Endodermal cell (in vitro differentiated cells): ENCODE measurements around the gene RAB20. TPM values are rescaled to one million over a fixed set of nuclear protein-coding genes. Genes with fewer than 3 reads are reported as not detected.
"Not testable (repeated sequence)": the region's sequence is repeated elsewhere in the genome, so short reads cannot be mapped to it uniquely, and the experiment has no call there.

Source experiments
- DNase-seq: peaks from one replicate; pipeline ENCODE4 v3.0.0-alpha.2; 2017
- H3K27ac ChIP-seq: 2 replicates; pipeline ENCODE4 v1.5.1; 2013; ENCODE audit warnings: mild to moderate bottlenecking, low read depth, low read length, moderate library complexity
- H3K27me3 ChIP-seq: 2 replicates; pipeline ENCODE4 v1.6.1; 2013; ENCODE audit warnings: mild to moderate bottlenecking, low read length, moderate library complexity; ENCODE audit not compliant: insufficient read depth, control insufficient read depth, poor library complexity, severe bottlenecking
- H3K36me3 ChIP-seq: 2 replicates; pipeline ENCODE4 v1.7.0; 2013; ENCODE audit warnings: mild to moderate bottlenecking, low read length, moderate library complexity; ENCODE audit not compliant: control insufficient read depth, insufficient read depth
- H3K4me1 ChIP-seq: one replicate; pipeline ENCODE4 v1.7.0; 2013; ENCODE audit warnings: low read length; ENCODE audit not compliant: control insufficient read depth, insufficient read depth
- H3K4me3 ChIP-seq: 2 replicates; pipeline ENCODE4 v1.5.1; 2013; ENCODE audit warnings: mild to moderate bottlenecking, low read length, moderate library complexity
- H3K9ac ChIP-seq: 2 replicates; pipeline ENCODE4 v1.6.1; 2013; ENCODE audit warnings: mild to moderate bottlenecking, low read length, moderate library complexity; ENCODE audit not compliant: poor library complexity, severe bottlenecking; ENCODE audit errors: extremely low read depth
- H3K9me3 ChIP-seq: 2 replicates; pipeline ENCODE4 v1.6.1; 2013; ENCODE audit warnings: mild to moderate bottlenecking, low read length, moderate library complexity; ENCODE audit not compliant: control insufficient read depth
- H3K27ac Mint-ChIP-seq: 2 replicates; pipeline ENCODE4 v1.8.0; 2020; ENCODE audit warnings: mixed read lengths
- H3K27me3 Mint-ChIP-seq: 2 replicates; pipeline ENCODE4 v1.8.0; 2021; ENCODE audit warnings: mild to moderate bottlenecking, mixed read lengths; ENCODE audit not compliant: insufficient read depth
- H3K36me3 Mint-ChIP-seq: 2 replicates; pipeline ENCODE4 v1.8.0; 2020; ENCODE audit warnings: low read depth, mixed read lengths
- H3K4me1 Mint-ChIP-seq: 2 replicates; pipeline ENCODE4 v1.8.0; 2020; ENCODE audit warnings: mixed read lengths
- H3K4me3 Mint-ChIP-seq: 2 replicates; pipeline ENCODE4 v1.8.0; 2020; ENCODE audit warnings: mild to moderate bottlenecking, moderate library complexity, mixed read lengths
- H3K9me3 Mint-ChIP-seq: 2 replicates; pipeline ENCODE4 v1.8.0; 2020; ENCODE audit warnings: mild to moderate bottlenecking, mixed read lengths
- WGBS, 2 experiments: methylation state at CpG; one replicate each; pipeline versions ENCODE4 v1.1.5 to v1.1.7; 2013; ENCODE audit warnings: missing lambda C conversion rate in 2 of 2, mixed read lengths in 1 of 2; ENCODE audit not compliant: insufficient coverage in 1 of 2, insufficient read length in 1 of 2; 5-methylcytosine and 5-hydroxymethylcytosine counted together
- total RNA-seq, 2 donors: library from RNA; stranded (reverse); fragmentation: NEBNext Ultra II Directional in 1 of 2; extraction: Animal tissue kit (Norgen Biotek cat#: 25700) in 1 of 2; gene quantifications; 2 replicates in 1 of 2; 3 replicates in 1 of 2; pipeline ENCODE4 v1.2.1, GENCODE V29; 2021
- TF ChIP-seq, protein P1 (sequence below): fragments of 200-600 bp; sonication (generic); conservative IDR thresholded peaks from 2 replicates; pipeline ENCODE4 v1.5.0; 2021; ENCODE audit warnings: antibody characterized with exemption, mild to moderate bottlenecking

RAB20 gene
- total RNA-seq, 2 donors from 2014 or later: 12.6 to 14.2 TPM

DNA sequence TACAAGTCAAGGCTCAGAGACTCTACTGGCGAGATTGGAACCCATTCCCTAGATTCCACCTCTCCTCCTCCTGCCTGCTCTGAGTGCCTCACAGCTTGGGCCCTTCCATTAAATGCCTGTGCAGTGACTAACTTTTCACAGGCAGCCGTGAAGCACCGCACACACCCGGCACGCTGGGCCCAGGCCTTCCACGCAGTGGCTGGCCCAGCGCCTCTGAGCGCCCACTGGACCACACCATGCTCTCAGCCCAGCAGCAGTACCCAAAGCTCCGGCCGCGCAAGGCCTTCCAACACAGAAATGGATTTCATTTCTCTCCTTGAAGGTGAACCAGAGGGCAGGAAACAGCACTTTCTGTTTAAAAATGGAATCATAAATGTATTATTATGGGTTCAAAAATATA lies 26.0 kb downstream of the RAB20 start:
- no peaks in the 10 kb centered on the region for H3K9me3 Mint-ChIP-seq
- H3K9ac ChIP-seq: no peak overlapping the region
- no peaks in the 10 kb centered on the region for H3K4me1 ChIP-seq
- DNase-seq: no peak
- no peaks in the 10 kb centered on the region for H3K27me3 Mint-ChIP-seq
- peaks cover 11% of the 10 kb centered on the region for H3K36me3 ChIP-seq
- no peak overlapping the region for H3K27ac Mint-ChIP-seq
- TF ChIP-seq, protein P1, sequence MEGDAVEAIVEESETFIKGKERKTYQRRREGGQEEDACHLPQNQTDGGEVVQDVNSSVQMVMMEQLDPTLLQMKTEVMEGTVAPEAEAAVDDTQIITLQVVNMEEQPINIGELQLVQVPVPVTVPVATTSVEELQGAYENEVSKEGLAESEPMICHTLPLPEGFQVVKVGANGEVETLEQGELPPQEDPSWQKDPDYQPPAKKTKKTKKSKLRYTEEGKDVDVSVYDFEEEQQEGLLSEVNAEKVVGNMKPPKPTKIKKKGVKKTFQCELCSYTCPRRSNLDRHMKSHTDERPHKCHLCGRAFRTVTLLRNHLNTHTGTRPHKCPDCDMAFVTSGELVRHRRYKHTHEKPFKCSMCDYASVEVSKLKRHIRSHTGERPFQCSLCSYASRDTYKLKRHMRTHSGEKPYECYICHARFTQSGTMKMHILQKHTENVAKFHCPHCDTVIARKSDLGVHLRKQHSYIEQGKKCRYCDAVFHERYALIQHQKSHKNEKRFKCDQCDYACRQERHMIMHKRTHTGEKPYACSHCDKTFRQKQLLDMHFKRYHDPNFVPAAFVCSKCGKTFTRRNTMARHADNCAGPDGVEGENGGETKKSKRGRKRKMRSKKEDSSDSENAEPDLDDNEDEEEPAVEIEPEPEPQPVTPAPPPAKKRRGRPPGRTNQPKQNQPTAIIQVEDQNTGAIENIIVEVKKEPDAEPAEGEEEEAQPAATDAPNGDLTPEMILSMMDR: no peak
- 97 to 100% methylated on average over 8 to 11 of the region's 11 CpGs for WGBS, 2 experiments
- peaks cover 8% of the 10 kb centered on the region for H3K4me1 Mint-ChIP-seq
- peaks cover 10% of the 10 kb centered on the region for H3K36me3 Mint-ChIP-seq
- peaks cover 10% of the 10 kb centered on the region for H3K9me3 ChIP-seq
- no peak overlapping the region for H3K4me3 Mint-ChIP-seq
- H3K27me3 ChIP-seq: no peaks in the 10 kb centered on the region
- no peak overlapping the region for H3K4me3 ChIP-seq
- H3K27ac ChIP-seq: no peak overlapping the region

DNA sequence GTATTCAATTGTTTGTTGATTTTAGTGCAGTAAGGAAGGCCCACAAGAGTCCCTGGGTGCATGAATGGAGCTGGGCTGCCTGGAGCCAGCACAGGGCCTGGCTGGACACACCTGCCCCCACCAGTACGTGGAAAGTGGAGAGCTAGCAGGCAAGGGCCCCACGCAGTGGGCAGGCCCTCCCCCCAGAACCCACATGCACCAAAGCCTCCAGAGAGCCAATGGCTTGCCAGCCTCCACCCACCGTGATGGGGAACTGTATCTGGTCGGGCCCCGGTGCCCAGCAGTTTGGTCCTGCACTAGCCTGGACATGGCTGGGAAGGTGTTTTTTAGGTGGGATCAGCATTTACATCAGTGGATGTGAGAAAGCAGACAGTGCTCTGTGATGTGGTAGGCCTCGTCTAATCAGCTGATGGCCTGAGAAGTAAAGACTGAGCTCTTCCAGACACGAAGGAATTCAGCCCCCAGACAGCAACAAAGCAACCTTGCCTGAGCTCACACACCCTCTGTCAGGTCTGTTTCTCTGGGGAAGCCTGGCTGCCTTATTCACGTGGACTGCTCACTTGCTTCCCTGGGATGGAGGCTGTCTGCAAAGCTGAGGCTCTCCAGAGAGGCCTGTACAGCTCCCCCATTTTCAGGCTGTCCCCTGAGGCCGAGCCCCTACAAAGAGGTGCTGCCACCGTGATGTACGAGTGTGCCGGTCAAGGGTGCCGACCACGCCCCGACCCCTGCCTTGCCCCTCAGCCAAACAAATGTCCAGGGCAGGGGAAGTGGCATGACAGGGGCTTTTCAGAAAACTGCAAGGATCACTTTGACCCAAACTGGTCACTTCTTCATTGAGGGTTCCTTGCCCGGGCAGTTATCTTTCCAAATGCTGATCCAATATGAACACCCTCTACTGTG lies 27.5 kb downstream of the RAB20 start:
- 85 to 91% methylated on average over 13 to 16 of the region's 16 CpGs for WGBS, 2 experiments
- Histone ChIP-seq H3K36me3 (peaks cover 11% of the 10 kb centered on the region), H3K9ac (peak overlapping the region; percentile 3), H3K9me3 (peaks cover 18% of the 10 kb centered on the region), H3K27ac (peak overlapping the region; percentile 32), H3K4me1 (no peaks in the 10 kb centered on the region), H3K4me3 (no peak overlapping the region), H3K27me3 (no peaks in the 10 kb centered on the region)
- Mint-ChIP-seq H3K9me3 (no peaks in the 10 kb centered on the region), H3K36me3 (peaks cover 14% of the 10 kb centered on the region), H3K27ac (peak overlapping the region; percentile 21), H3K4me3 (no peak overlapping the region), H3K4me1 (peaks cover 10% of the 10 kb centered on the region), H3K27me3 (no peaks in the 10 kb centered on the region)
- no peak for DNase-seq
- TF ChIP-seq, protein P1: no peak

DNA sequence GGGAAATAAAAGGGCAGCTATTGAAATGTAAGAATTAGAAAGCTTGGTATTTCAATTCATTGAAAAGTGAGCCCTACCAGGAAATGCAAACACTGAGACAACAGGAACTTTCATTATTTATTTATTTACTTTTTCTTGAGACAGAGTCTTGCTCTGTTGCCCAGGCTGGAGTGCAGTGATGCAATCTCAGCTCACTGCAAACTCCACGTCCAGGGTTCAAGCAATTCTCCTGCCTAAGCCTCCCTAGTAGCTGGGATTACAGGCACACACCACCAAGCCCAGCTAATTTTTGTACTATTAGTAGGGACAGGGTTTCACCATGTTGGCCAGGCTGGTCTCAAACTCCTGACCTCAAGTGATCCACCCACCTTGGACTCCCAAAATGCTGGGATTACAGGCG lies 29.3 kb downstream of the RAB20 start:
- H3K4me3 ChIP-seq, H3K4me1 ChIP-seq, H3K27me3 Mint-ChIP-seq, H3K27ac Mint-ChIP-seq, H3K27me3 ChIP-seq, DNase-seq, H3K9me3 Mint-ChIP-seq, H3K27ac ChIP-seq, H3K9ac ChIP-seq, H3K4me3 Mint-ChIP-seq: not testable (repeated sequence)
- peaks cover 11% of the 10 kb centered on the region for H3K36me3 ChIP-seq
- H3K9me3 ChIP-seq: peaks cover 18% of the 10 kb centered on the region
- H3K4me1 Mint-ChIP-seq: peaks cover 16% of the 10 kb centered on the region
- peaks cover 18% of the 10 kb centered on the region for H3K36me3 Mint-ChIP-seq
- WGBS, 2 experiments: 97 to 100% methylated on average over 1 to 2 of the region's 2 CpGs
